HepG2 (cell line): ENCODE results near the gene ZNF48. TPM values are rescaled to one million over a fixed set of nuclear protein-coding genes. Genes with fewer than 3 reads are reported as not detected.

Experiments used
- ARNT ChIP-seq: fragments of 450-650 bp; IDR thresholded peaks from 2 replicates; pipeline ENCODE4 v1.6.1; 2017
- BHLHE40 ChIP-seq: IDR thresholded peaks from 2 replicates; pipeline ENCODE4 v1.6.1; 2011; ENCODE audit warnings: low read length, improper control_type of control experiment
- BRCA1 ChIP-seq: sonication (generic); formaldehyde crosslinking; IDR thresholded peaks from 2 replicates; pipeline ENCODE4 v1.4.0; 2020; ENCODE audit warnings: missing genetic modification reagents
- CREB3 ChIP-seq: sonication (generic); formaldehyde crosslinking; IDR thresholded peaks from 2 replicates; pipeline ENCODE4 v1.5.0; 2020; ENCODE audit warnings: missing genetic modification reagents
- HCFC1 ChIP-seq: fragments of 150-350 bp; IDR thresholded peaks from 2 replicates; pipeline ENCODE4 v1.6.1; 2014; ENCODE audit warnings: low read depth, low read length
- IKZF1 ChIP-seq: fragments of 450-650 bp; IDR thresholded peaks from 2 replicates; pipeline ENCODE4 v1.7.1; 2016
- IRX3 ChIP-seq: sonication (generic); formaldehyde crosslinking; IDR thresholded peaks from 2 replicates; pipeline ENCODE4 v1.8.1; 2023; ENCODE audit warnings: mild to moderate bottlenecking, low read depth, missing genetic modification reagents, borderline replicate concordance
- PAF1 ChIP-seq: IDR thresholded peaks from 2 replicates; pipeline ENCODE4 v1.6.1; 2016; ENCODE audit warnings: missing genetic modification reagents, missing compliant biosample characterization
- RAD51 ChIP-seq: fragments of 450-650 bp; IDR thresholded peaks from 2 replicates; pipeline ENCODE4 v1.6.1; 2016; ENCODE audit warnings: borderline replicate concordance
- SNAPC5 ChIP-seq: sonication (generic); formaldehyde crosslinking; IDR thresholded peaks from 2 replicates; pipeline ENCODE4 v1.8.1; 2023; ENCODE audit warnings: mild to moderate bottlenecking, missing genetic modification reagents, borderline replicate concordance
- TP53 ChIP-seq: sonication (generic); formaldehyde crosslinking; conservative IDR thresholded peaks from 2 replicates; pipeline ENCODE4 v1.4.0; 2020; ENCODE audit warnings: missing genetic modification reagents
- ZBTB34 ChIP-seq: sonication (generic); formaldehyde crosslinking; IDR thresholded peaks from 2 replicates; pipeline ENCODE4 v1.8.0; 2022; ENCODE audit warnings: mild to moderate bottlenecking, missing genetic modification reagents
- ZBTB46 ChIP-seq: sonication (generic); formaldehyde crosslinking; IDR thresholded peaks from 2 replicates; pipeline ENCODE4 v1.4.0; 2020; ENCODE audit warnings: mild to moderate bottlenecking, missing genetic modification reagents, borderline replicate concordance
- ZBTB7B ChIP-seq: sonication (generic); formaldehyde crosslinking; IDR thresholded peaks from 2 replicates; pipeline ENCODE4 v1.4.0; 2020; ENCODE audit warnings: missing genetic modification reagents
- ZNF275 ChIP-seq: sonication (generic); formaldehyde crosslinking; IDR thresholded peaks from 2 replicates; pipeline ENCODE4 v1.8.0; 2022; ENCODE audit warnings: missing genetic modification reagents, mild to moderate bottlenecking, inconsistent platforms, borderline replicate concordance
- ZNF33A ChIP-seq: sonication (generic); formaldehyde crosslinking; IDR thresholded peaks from 2 replicates; pipeline ENCODE4 v1.5.1; 2020; ENCODE audit warnings: missing genetic modification reagents, mild to moderate bottlenecking, moderate library complexity, borderline replicate concordance
- ZNF354B ChIP-seq: sonication (generic); formaldehyde crosslinking; IDR thresholded peaks from 2 replicates; pipeline ENCODE4 v1.8.0; 2022; ENCODE audit warnings: mild to moderate bottlenecking, missing genetic modification reagents
- ZNF512B ChIP-seq: sonication (generic); formaldehyde crosslinking; IDR thresholded peaks from 2 replicates; pipeline ENCODE4 v1.5.1; 2020; ENCODE audit warnings: missing genetic modification reagents, mild to moderate bottlenecking, borderline replicate concordance
- ZNF552 ChIP-seq: sonication (generic); formaldehyde crosslinking; IDR thresholded peaks from 2 replicates; pipeline ENCODE4 v1.9.0; 2022; ENCODE audit warnings: missing genetic modification reagents, mild to moderate bottlenecking, borderline replicate concordance
- ZNF704 ChIP-seq: sonication (generic); formaldehyde crosslinking; IDR thresholded peaks from 2 replicates; pipeline ENCODE4 v1.8.1; 2023; ENCODE audit warnings: mild to moderate bottlenecking, inconsistent platforms, moderate library complexity, missing genetic modification reagents, borderline replicate concordance
- ZNF724P ChIP-seq: sonication (generic); formaldehyde crosslinking; IDR thresholded peaks from 2 replicates; pipeline ENCODE4 v1.8.0; 2022; ENCODE audit warnings: missing genetic modification reagents, borderline replicate concordance
- ZNF878 ChIP-seq: sonication (generic); formaldehyde crosslinking; IDR thresholded peaks from 2 replicates; pipeline ENCODE4 v1.8.1; 2023; ENCODE audit warnings: mild to moderate bottlenecking, missing genetic modification reagents, moderate library complexity
- ZSCAN12 ChIP-seq: sonication (generic); formaldehyde crosslinking; IDR thresholded peaks from 2 replicates; pipeline ENCODE4 v1.9.0; 2021; ENCODE audit warnings: mild to moderate bottlenecking, missing genetic modification reagents
- polyA plus RNA-seq, 8 experiments: library from polyadenylated mRNA; depleted of rRNA in 3 of 8; stranded (reverse) in 7 of 8; unstranded in 1 of 8; fragments of >200 nt; fragmentation: Illumina TruSeq in 4 of 8; extraction: Trizol in 4 of 8; gene quantifications; 2 replicates each; pipeline versions ENCODE4 v1.2.1 to v1.2.3, GENCODE V29; 2011 to 2016; ENCODE audit warnings: low read depth in 4 of 8, missing spikeins in 1 of 8, mixed read lengths in 1 of 8; ENCODE audit not compliant: insufficient read depth in 1 of 8
- total RNA-seq, 5 experiments: library from RNA; depleted of rRNA; stranded (reverse); fragments of >200 nt; fragmentation: Illumina TruSeq; extraction: Trizol; gene quantifications; 2 replicates each; pipeline ENCODE4 v1.2.3, GENCODE V29; 2016; ENCODE audit warnings: low read depth in 1 of 5

ZNF48 gene
- total and polyA plus RNA-seq, 2 of the 13 experiments (the other 11 are each of a cell fraction or from before 2014, with no cell fraction given): 9.9 to 12.3 TPM

- TF ChIP-seq ZNF354B (CRISPR knock-in tag) (no peak), IRX3 (no peak), ZBTB34 (no peak), ZNF512B (CRISPR knock-in tag) (0 out of 2 replicates have a peak, but pooled peaks have one; percentile 51), SNAPC5 (CRISPR knock-in tag) (no peak), ZNF724P (CRISPR knock-in tag) (no peak), BRCA1 (CRISPR knock-in tag) (no peak), ZNF552 (CRISPR knock-in tag) (0 out of 2 replicates have a peak, but pooled peaks have one; percentile 6), ZSCAN12 (CRISPR knock-in tag) (no peak), ZNF704 (CRISPR knock-in tag) (no peak), PAF1 (CRISPR knock-in tag) (no peak), ZNF275 (CRISPR knock-in tag) (no peak), ZNF878 (no peak), CREB3 (CRISPR knock-in tag) (no peak), ZBTB46 (CRISPR knock-in tag) (no peak), IKZF1 (no peak), BHLHE40 (no peak), ZNF33A (CRISPR knock-in tag) (no peak), ARNT (no peak), HCFC1 (no peak), ZBTB7B (CRISPR knock-in tag) (no peak), TP53 (CRISPR knock-in tag) (no peak), RAD51 (no peak)
These were observed 53.9 kb downstream of the ZNF48 start (continued) for GRCh38 chr16:30449116-30449435.
